HG02678 (cell line): ENCODE data around the gene MAGI1.

Experiments
- ATAC-seq: cut with Tn5 transposase; IDR thresholded peaks from one replicate; pipeline ENCODE4 v1.9.1; 2021; ENCODE audit warnings: mild to moderate bottlenecking, moderate library complexity; ENCODE audit not compliant: unreplicated experiment

The MAGI1 gene

GRCh38 chr3:65854606-65855304, 184.0 kb downstream of the MAGI1 start:
- no peak for ATAC-seq

DNA sequence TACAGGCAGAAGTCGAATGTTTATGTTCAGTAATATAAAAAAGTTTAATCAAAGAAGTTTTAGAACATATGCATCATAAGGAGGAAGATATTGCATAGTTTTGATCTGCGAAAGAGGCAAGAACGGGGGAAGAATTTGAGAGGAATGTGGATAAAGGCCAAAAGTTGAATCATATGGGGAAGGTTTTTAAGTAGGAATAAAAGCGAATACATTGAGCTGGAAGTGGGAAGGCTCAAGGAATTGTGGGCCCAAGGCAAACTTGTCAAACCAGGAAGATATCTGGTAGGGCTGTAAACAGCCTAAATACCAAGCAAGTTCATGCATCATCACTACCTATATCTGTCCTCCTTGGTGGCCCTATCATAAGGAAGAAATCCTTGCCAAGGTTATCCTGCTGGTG, 186.9 kb downstream of the MAGI1 start:
- ATAC-seq, result no peak

GRCh38 chr3:65850261-65850660, 188.5 kb downstream of the MAGI1 start:
- no peak for ATAC-seq

DNA sequence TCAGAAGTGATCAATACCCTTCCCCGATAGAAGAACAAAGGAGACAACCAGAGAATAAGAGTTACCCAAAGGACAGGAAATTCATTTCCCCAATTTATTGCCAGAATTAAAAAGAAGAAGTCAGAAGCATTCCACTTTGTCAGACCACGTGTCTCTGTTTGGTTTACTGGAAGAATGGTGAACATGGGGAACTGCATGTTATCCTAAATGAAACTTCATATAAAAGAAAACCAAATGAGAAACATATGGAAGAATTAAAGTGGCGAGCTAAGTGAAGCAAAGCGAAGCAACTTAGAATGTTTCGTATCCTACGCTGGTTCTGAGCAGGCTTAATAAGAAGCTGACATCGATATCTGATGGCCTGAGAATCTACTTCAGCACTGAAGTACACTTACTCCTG, 190.7 kb downstream of the MAGI1 start:
- ATAC-seq, result no peak

- ATAC-seq, result no peak
Measured at GRCh38 chr3:65846936-65847335, 191.8 kb downstream of the MAGI1 start.

DNA sequence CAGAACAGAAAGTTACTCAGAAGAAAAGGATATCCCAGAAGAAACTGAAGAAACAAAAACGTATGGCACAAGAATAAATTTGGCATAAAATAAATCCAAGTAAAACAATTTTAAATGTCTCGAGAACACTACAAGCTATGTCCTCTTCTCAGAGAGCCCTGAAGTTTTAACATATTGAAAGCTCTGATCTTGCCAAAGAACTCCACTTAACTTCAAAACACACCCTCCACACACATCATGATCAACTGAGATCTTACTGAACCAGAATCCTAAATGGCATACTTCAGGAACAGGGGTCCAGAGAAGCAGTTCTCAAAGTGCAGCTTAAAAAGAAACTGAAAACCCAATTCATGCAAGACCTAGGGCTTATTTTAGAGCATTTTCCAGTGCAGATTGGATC, 194.3 kb downstream of the MAGI1 start:
- no peak for ATAC-seq

DNA sequence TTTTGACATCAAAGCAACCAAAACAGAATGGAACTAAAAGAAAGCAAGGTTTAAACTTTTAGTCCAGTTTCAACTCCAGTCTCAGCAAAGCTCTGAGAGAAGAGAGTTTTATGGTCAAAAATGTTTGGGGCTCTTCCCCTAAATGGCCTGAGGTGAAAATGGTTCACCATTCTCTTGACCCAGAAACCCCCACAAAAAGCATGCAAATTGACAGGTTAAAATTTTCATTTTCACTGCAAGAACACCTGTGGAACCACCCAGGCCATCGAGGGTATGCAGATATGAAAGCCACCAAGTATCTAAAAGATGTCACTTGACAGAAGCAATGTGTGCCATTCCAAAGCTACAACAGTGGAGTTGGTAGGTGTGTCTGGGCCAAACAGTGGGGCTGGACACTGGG, 195.0 kb downstream of the MAGI1 start:
- ATAC-seq, result no peak

GRCh38 chr3:65837604-65838003, 201.1 kb downstream of the MAGI1 start:
- no peak for ATAC-seq

GRCh38 chr3:65836047-65836446, 202.7 kb downstream of the MAGI1 start:
- ATAC-seq, result no peak

- no peak for ATAC-seq
Measured at GRCh38 chr3:65833761-65834505, 204.8 kb downstream of the MAGI1 start.

- ATAC-seq, result no peak
Measured at GRCh38 chr3:65831733-65832425, 206.8 kb downstream of the MAGI1 start.

DNA sequence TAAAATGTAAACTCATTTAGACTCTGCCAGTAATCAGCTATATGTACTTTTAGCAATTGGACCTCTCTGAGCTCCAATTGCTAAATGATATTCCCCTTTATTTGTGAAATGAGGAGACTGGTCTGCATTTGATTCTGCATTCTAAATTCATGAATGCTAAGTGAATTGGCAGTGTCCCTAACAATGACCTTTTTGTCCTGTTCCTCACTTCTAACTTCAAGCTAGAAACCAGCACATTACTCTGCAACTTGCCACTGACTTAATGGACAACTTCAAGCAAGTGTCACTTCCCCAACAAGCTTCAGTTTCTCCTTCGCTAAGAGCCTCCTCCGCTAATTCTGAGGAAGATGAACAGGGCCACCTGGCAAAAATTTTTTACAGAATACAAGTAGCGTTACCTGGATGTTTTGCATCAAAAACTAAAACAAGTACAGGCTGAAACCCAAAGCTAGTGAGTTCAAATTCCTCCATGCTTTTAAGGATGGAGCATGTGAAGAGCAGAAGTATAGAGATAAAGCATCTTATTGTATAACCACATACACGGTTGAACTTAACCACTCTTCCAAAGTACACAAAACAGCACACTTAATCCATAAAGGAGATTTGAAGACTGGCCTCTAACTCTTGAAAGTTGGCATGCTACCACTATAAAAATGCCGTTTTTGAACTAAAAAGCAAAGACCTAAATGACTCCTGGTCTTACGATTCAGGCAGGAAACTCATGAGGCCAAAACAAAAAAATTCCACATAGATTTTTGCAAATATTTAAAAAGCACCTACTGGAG, 207.6 kb downstream of the MAGI1 start:
- ATAC-seq, result no peak

- ATAC-seq, result no peak
Measured at GRCh38 chr3:65829228-65829627, 209.5 kb downstream of the MAGI1 start.

GRCh38 chr3:65828706-65829105, 210.0 kb downstream of the MAGI1 start:
- no peak for ATAC-seq

DNA sequence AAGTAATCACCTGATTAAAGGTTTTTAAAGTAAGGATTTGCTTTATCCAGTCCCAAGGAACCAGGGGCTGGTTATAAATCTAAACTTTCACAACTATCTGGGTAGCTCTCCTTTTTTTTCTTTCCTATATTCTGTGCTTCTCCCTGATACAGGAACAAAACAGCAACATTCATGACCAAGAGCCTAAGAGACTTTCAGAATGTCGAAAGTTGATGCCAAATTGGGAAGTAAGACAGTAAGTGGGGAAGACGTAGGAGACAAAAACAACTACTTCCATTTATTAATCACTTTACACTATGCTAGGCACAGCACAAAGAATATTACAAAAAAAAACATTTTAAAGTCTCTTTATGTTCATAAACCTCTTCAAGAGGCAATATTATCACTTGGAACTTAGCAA, 211.6 kb downstream of the MAGI1 start:
- ATAC-seq, result no peak

GRCh38 chr3:65824166-65824565, 214.6 kb downstream of the MAGI1 start:
- ATAC-seq, result no peak

- ATAC-seq, result no peak
Measured at GRCh38 chr3:65820600-65820999, 218.1 kb downstream of the MAGI1 start.

DNA sequence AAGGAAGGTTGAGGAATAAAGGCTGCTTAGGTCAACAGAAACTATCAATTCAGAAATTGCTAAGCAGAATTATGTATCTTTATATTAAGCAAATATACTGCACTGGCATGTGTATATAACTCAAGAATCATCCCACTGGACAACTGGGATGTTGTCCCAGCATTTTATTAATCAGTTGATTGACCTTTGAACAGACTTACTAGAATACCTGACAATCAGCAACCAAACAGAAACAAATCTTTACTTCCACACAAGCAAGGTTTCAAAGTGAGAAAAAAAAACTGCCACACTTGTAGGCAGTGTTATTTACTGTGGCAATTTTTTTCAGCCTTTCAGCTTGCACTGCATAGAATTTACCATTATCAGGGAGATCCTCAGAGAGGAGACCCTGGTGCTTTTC, 218.8 kb downstream of the MAGI1 start:
- ATAC-seq, result no peak

DNA sequence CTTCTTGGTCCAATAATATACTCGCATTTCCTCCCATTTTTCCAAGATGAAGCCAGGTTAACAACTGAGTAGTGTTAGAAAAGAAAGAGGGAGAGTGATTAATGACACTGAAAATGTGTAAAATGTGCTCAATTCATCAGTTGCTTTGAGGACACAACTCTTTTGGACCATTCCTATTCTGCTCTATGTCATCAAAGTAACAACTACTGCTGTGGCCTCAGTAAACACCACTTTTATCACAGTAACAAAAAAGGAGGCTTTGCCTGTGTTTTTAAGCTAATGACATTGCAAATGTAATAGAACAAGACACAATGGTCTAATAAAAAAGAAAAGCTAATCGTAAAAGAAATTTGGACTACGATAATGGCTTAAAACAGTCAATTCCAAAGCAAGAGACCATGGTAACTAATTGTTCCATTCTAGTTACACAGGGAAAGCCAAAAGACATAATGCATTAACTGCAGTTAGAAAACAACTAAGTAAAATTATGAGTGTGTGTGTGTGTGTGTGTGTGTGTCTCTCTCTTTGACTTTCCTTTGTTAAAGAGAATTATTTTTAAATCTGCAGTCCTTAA, 221.1 kb downstream of the MAGI1 start:
- no peak for ATAC-seq

DNA sequence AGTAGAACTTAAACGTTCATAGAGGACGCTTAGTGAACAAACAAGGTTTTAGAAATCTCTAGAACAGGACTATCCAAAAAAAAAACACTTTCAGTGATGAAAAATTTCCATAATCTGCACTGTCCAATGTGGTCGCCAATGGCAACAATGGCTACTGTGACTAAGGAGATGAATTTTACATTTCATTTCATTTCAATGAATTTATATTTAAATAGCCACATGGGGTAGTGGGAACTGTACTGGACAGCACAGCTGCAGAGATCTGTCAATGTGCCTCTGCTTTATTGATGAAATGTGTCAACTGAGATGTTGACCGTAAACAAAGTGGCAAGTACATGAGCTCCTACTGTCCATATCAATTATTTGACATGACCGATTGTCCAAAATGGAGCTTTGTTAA, 222.5 kb downstream of the MAGI1 start:
- ATAC-seq, result no peak
